ENCODE data around the gene PAH. TPM values are rescaled to one million over a fixed set of nuclear protein-coding genes. Genes with fewer than 3 reads are reported as not detected.

The PAH gene
- total RNA-seq, 3 donors from 2014 or later, result not detected

GRCh38 chr12:102874819-102875218 is 42.2 kb downstream of the PAH start:
- TF ChIP-seq CTCF (IDR thresholded peaks at IDR 0.05), result no peak
- Histone ChIP-seq H3K36me3 (ENCODE audit: low read depth) (no peaks in the 10 kb centered on the region), H3K4me3 (no peak overlapping the region), H3K9me3 (no peaks in the 10 kb centered on the region), H3K4me1 (ENCODE audit: low read depth) (no peaks in the 10 kb centered on the region)
- ATAC-seq, result no peak
- DNase-seq, result no peak
- intact Hi-C loops (cut with DNase I, micrococcal nuclease), result no loop called here

DNA sequence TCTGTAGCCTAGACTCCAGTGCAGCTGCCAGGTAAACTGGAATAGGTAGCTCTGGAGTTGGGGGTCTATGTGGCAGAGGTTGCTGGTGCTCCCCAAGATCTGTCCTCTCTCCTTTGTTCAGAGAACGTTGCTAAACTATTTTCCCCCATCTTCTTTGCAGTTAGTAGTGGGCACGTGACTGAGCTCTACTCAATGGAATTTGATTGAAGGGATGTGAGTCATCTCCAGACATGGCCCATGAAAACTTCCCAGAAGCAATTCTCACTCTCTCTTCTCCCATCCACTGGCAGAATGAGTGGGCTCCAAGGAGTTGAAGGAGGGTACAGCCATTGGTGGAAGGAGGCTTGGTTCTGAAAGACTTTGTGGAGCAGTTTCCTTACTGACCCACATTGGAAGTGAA is 44.0 kb downstream of the PAH start:
- no peak for DNase-seq
- no peak for TF ChIP-seq CTCF (IDR thresholded peaks at IDR 0.05)
- H3K4me3 ChIP-seq, result no peak overlapping the region
- intact Hi-C loops (cut with DNase I, micrococcal nuclease), result no loop called here
- H3K4me1 ChIP-seq (ENCODE audit: low read depth), result no peaks in the 10 kb centered on the region
- H3K36me3 ChIP-seq (ENCODE audit: low read depth), result no peaks in the 10 kb centered on the region
- no peak for ATAC-seq
- H3K9me3 ChIP-seq, result no peaks in the 10 kb centered on the region

DNA sequence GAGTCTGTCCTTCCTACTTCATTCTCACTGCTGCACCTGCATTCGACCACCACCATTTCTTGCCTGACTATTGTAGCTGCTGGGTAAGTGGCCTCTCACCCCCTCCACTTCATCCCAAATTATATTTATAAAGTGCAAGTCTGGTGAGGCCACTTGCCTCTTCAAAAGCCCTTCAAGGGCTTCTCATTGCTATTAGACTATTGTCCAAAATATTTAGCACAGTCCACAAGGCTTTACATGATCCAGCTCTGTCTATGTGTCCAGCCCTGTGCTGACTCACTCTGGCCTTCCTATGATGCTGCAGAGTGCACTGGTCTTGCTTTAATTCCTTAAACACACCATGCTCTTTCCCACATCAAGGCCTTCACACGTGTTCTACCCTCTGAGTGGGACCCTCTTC is 46.0 kb downstream of the PAH start:
- DNase-seq (no peak), ATAC-seq (no peak)
- no peaks in the 10 kb centered on the region for H3K9me3 ChIP-seq
- TF ChIP-seq CTCF (IDR thresholded peaks at IDR 0.05), result no peak
- intact Hi-C loops (cut with DNase I, micrococcal nuclease), result no loop called here
- no peaks in the 10 kb centered on the region for H3K36me3 ChIP-seq (ENCODE audit: low read depth)
- no peak overlapping the region for H3K4me3 ChIP-seq
- no peaks in the 10 kb centered on the region for H3K4me1 ChIP-seq (ENCODE audit: low read depth)

GRCh38 chr12:102869571-102869970 is 47.5 kb downstream of the PAH start:
- no peaks in the 10 kb centered on the region for H3K36me3 ChIP-seq (ENCODE audit: low read depth)
- ATAC-seq, result no peak

GRCh38 chr12:102865821-102866615 is 51.0 kb downstream of the PAH start:
- DNase-seq (no peak), ATAC-seq (no peak)
- H3K36me3 ChIP-seq (ENCODE audit: low read depth), result no peaks in the 10 kb centered on the region
- no peak overlapping the region for H3K4me3 ChIP-seq
- intact Hi-C loops (cut with DNase I, micrococcal nuclease), result no loop called here
- no peak for TF ChIP-seq CTCF (IDR thresholded peaks at IDR 0.05)
- H3K9me3 ChIP-seq, result no peaks in the 10 kb centered on the region
- no peaks in the 10 kb centered on the region for H3K4me1 ChIP-seq (ENCODE audit: low read depth)

More at GRCh38 chr12:102869571-102869970, 47.5 kb downstream of the PAH start:
- Histone ChIP-seq H3K4me3 (no peak overlapping the region), H3K4me1 (ENCODE audit: low read depth) (no peaks in the 10 kb centered on the region), H3K9me3 (no peaks in the 10 kb centered on the region)
- no peak for TF ChIP-seq CTCF (IDR thresholded peaks at IDR 0.05)
- DNase-seq, result no peak
- intact Hi-C loops (cut with DNase I, micrococcal nuclease), result no loop called here

All from mucosa of descending colon (tissue), 3 donors.